Stimulated activated naive CD8-positive, alpha-beta T cell treated with anti-CD3 and anti-CD28 coated beads, Interleukin-15, amount 100 ng/mL, for 72 hours (primary cell): ENCODE measurements around the gene SLC22A2.

Source experiments
- ATAC-seq: fragments of 150-1000 bp; cut with Tn5 transposase; 2 replicates; pipeline ENCODE4 v1.10.0; 2021; ENCODE audit warnings: mild to moderate bottlenecking, moderate library complexity
- DNase-seq, 2 donors: peaks; one replicate each; pipeline ENCODE4 v3.0.0; 2021 to 2022
- H3K27ac Mint-ChIP-seq, 2 donors: one replicate each; pipeline ENCODE4 v1.8.0; 2022; ENCODE audit warnings: mild to moderate bottlenecking in 2 of 2, mixed read lengths in 2 of 2, moderate library complexity in 2 of 2
- H3K27me3 Mint-ChIP-seq: one replicate; pipeline ENCODE4 v1.8.0; 2022; ENCODE audit warnings: mixed read lengths
- H3K4me1 Mint-ChIP-seq: one replicate; pipeline ENCODE4 v1.8.0; 2022; ENCODE audit warnings: mild to moderate bottlenecking, mixed read lengths
- H3K4me3 Mint-ChIP-seq, 2 donors: one replicate each; pipeline ENCODE4 v1.8.0; 2022; ENCODE audit warnings: mild to moderate bottlenecking in 2 of 2, mixed read lengths in 2 of 2, moderate library complexity in 1 of 2
- H3K9me3 Mint-ChIP-seq, 2 donors: one replicate each; pipeline ENCODE4 v1.8.0; 2022; ENCODE audit warnings: mixed read lengths in 2 of 2

Gene SLC22A2

DNA sequence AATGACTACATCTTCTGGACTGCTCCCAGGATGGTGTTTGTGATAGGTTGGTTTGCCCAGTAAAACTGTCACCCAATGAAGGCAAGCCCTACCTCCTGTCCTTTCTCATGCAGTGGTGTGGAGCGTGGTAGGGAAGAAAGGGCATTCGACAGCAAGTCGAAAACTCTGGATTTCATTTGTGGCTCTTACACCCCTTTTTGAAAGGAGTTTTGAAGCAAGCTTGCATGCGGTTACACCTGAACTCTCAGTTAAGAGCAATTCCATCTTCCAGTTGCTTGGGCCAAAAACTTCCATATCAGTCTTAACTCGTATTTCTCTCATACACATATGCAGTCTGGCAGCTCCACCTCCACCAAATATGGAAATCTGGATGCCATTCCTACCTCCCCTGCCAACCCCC lies 19.7 kb upstream of the SLC22A2 start:
- Mint-ChIP-seq H3K9me3 (no peaks in the 10 kb centered on the region), H3K4me1 (no peaks in the 10 kb centered on the region), H3K27ac (peak overlapping the region in 1 of 2 donors; percentile 28), H3K4me3 (no peak overlapping the region), H3K27me3 (peaks cover 16% of the 10 kb centered on the region)
- ATAC-seq = no peak
- no peak for DNase-seq

DNA sequence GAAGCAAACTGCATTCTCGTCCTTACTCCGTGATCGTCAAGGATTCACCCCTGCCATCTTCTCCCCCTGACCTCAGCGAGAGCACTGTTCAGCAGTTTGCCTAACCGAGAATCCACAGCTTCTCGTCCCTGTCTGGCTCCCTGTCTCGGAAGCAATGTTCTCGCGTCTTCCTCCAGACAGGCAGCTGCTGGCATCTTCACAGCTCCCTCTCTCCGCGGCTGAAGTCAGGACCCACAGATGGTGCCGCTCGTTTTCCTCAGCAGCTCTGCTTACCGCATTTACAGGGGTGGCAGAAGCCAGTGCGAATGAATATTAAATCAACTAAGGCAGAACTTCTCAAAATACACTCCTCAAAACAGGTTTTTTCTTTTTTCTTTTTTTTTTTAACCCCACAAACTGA lies 18.9 kb upstream of the SLC22A2 start:
- Mint-ChIP-seq H3K9me3 (no peaks in the 10 kb centered on the region), H3K4me3 (no peak overlapping the region), H3K4me1 (no peaks in the 10 kb centered on the region), H3K27me3 (peaks cover 11% of the 10 kb centered on the region), H3K27ac (no peak overlapping the region)
- no peak for ATAC-seq
- DNase-seq = no peak

DNA sequence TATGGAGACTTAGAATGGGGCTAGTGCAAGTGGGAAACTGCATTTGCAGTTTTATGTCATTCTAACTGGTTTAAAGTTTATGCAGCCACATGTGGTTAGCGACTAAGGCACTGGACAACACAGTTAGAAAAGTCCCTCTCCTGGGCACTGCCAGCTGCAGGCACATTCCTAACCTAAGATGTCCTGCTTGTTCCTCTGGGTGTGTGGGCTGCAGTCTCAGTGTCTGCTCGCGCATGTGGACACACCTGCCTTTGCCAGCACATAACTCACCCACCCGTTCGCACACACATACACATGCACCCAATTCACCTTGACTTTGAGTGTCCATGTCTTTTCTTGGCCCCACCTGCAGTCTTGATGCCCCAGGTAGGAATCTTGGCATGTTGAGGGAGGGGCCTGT lies 18.5 kb upstream of the SLC22A2 start:
- no peaks in the 10 kb centered on the region for H3K4me1 Mint-ChIP-seq
- peaks cover 12% of the 10 kb centered on the region for H3K27me3 Mint-ChIP-seq
- H3K9me3 Mint-ChIP-seq = no peaks in the 10 kb centered on the region
- DNase-seq (no peak), ATAC-seq (no peak)
- no peak overlapping the region for H3K4me3 Mint-ChIP-seq
- no peak overlapping the region for H3K27ac Mint-ChIP-seq

DNA sequence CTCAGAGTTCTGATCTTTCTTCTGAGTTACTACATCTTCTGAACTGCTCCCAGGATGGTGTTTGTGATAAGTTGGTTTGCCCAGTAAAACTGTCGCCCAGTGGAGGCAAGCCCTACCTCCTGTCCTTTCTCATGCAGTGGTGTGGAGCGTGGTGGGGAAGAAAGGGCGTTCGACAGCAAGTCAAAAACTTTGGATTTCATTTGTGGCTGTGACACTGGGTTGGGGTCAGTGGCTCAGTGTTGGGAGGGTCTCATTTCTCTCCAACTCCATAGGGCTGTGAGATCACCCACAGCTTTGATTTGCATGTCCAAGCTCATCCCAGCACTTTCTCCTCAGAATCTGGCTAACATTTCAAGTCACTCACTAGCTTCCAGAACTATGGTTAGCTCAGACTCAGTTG lies 17.5 kb upstream of the SLC22A2 start:
- peaks cover 22% of the 10 kb centered on the region for H3K27me3 Mint-ChIP-seq
- no peak overlapping the region for H3K27ac Mint-ChIP-seq
- no peak overlapping the region for H3K4me3 Mint-ChIP-seq
- DNase-seq = no peak
- no peaks in the 10 kb centered on the region for H3K4me1 Mint-ChIP-seq
- no peak for ATAC-seq
- no peaks in the 10 kb centered on the region for H3K9me3 Mint-ChIP-seq

DNA sequence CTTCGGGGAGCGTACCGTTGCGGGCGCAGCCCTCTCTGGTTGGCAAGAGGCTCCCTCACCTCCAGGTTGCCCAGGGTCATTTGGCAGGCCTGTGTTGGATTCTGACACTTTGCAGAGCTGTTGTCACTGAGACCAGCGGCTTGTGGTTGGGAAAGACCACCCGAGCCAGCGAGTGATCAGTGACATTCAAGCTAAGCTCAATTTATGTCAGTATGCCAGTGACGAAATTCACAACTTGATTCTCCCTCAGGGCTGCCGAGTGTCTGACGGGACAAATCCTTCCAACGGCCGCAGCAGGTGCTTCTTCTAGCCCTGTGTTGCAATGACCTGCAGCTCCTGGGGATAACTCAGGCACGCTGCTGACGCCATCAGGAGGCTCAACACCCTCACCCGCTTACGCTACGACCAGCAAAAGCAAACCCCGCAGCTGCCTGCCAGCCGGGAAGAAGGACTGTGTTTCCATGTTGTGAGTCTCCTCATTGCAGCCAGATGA lies 16.9 kb upstream of the SLC22A2 start:
- no peak for ATAC-seq
- Mint-ChIP-seq H3K27me3 (peaks cover 24% of the 10 kb centered on the region), H3K4me1 (no peaks in the 10 kb centered on the region), H3K9me3 (no peaks in the 10 kb centered on the region), H3K27ac (no peak overlapping the region), H3K4me3 (no peak overlapping the region)
- DNase-seq = no peak

DNA sequence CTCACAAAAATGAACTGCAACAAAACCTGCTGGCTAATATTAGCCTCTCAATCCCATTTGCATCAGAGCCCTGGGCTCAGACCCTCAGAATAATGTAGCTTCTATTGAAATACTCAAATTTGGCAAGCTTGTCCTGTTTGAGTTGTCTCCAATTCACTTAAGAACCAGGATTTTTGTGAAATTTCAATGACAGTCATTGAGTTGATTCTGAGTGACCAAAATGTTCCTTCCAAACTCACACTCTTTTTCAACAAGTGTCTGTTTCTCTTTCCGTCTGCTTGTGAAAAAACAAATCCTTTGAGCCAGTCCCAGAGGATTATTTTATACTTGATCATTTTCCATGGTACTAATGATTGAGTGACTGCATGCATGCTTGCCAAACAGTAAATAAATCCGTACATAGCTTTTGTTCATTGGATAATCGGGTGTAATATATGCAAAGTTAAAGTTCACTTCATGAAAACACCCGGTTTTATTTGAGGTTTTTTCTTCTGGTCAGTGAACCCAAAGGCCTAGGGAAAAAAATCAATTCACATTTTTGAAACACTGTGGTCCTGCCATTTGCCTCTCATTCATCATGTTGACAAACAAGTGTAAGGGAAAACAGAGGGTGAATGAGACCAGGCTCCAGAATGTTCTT lies 16.4 kb upstream of the SLC22A2 start:
- H3K4me1 Mint-ChIP-seq = no peaks in the 10 kb centered on the region
- no peak overlapping the region for H3K4me3 Mint-ChIP-seq
- H3K9me3 Mint-ChIP-seq = no peaks in the 10 kb centered on the region
- DNase-seq (no peak), ATAC-seq (no peak)
- H3K27ac Mint-ChIP-seq = no peak overlapping the region
- peaks cover 24% of the 10 kb centered on the region for H3K27me3 Mint-ChIP-seq

DNA sequence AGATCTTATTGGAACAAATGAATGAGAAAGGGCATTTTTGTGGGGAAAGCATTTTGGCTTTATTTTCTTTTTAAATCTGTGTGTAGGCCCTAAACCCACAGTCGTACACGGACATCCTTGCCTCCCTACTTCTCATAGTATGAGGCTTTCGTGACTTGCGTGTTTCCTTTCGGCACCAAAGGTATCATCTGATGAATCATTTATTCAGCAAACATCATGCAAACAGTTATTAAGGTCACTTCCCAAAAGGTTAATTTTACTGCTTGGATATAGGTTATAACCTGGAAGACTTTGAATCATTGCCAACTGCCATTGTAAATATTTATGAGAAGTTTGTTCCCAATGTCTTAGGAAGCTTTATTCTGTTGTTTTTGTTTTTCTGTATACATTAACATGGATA lies 15.1 kb upstream of the SLC22A2 start:
- H3K4me3 Mint-ChIP-seq = no peak overlapping the region

DNA sequence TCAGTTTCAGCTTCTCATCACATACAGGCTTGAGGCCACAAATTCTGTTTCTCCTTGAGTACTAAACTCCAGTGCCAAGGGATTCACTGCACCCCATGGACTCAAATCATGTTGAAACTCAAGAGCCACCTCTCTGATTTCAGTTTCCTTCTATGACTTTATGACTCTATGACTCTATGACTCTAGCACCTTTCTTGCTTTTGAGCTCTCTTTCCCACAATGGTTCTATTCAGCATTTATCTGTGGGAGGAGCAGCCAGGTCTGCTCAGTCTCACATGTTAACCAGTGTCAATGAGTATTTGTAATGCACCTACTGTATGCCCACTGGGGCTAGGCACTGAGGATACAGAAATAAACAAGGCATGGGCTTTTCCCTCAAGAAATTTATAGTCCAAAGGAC lies 14.6 kb upstream of the SLC22A2 start:
- H3K4me3 Mint-ChIP-seq = no peak overlapping the region
- no peak overlapping the region for H3K27ac Mint-ChIP-seq
- no peaks in the 10 kb centered on the region for H3K9me3 Mint-ChIP-seq
- no peak for ATAC-seq
- H3K4me1 Mint-ChIP-seq = no peaks in the 10 kb centered on the region
- H3K27me3 Mint-ChIP-seq = peaks cover 25% of the 10 kb centered on the region
- no peak for DNase-seq

More for the DNA sequence above, 15.1 kb upstream of the SLC22A2 start:
- Mint-ChIP-seq H3K4me1 (no peaks in the 10 kb centered on the region), H3K27me3 (peaks cover 24% of the 10 kb centered on the region), H3K9me3 (no peaks in the 10 kb centered on the region), H3K27ac (no peak overlapping the region)
- ATAC-seq (no peak), DNase-seq (no peak)

DNA sequence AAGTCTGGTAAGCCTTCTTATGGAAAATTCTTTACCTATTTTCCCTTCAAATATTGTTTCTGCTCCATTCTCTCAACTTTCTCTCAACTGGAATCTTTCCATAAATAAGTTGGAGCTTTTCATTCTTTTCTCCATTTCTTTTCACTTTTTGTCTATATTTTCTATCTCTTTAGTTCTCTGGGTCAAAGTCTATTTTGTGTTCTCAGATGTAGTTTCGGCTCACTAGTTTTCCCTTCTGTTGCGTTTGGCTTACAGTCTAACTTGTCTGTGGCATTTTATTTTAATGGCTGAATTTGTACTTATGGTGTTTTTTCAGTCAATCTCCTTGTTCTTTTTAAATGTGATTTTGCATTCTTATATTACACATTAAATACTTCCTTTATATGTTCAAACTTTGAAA lies 14.1 kb upstream of the SLC22A2 start:
- H3K9me3 Mint-ChIP-seq = no peaks in the 10 kb centered on the region

DNA sequence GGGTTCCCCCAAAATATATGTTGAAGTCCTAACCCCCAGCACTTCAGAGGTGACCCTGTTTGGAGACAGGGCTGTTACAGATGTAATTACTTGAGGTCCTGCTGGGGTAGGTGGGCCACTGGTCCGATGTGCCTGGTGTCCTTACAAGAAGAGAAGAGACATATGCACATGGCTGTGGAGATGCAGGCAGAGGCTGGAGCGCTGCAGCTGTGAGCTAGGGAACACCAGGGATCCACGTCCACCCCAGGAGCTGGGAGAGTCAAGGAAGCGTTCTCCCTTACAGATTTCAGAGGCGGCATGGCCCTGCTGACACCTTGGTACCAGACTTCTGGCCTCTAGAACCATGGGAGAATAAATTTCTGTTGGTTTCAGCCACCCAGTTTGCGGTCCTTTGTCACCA lies 11.7 kb upstream of the SLC22A2 start:
- DNase-seq (no peak), ATAC-seq (no peak)
- no peak overlapping the region for H3K4me3 Mint-ChIP-seq
- H3K9me3 Mint-ChIP-seq = no peaks in the 10 kb centered on the region
- peaks cover 26% of the 10 kb centered on the region for H3K27me3 Mint-ChIP-seq
- H3K27ac Mint-ChIP-seq = no peak overlapping the region
- H3K4me1 Mint-ChIP-seq = peaks cover 8% of the 10 kb centered on the region

More for the DNA sequence above, 14.1 kb upstream of the SLC22A2 start:
- Mint-ChIP-seq H3K4me3 (no peak overlapping the region), H3K4me1 (no peaks in the 10 kb centered on the region), H3K27me3 (peaks cover 27% of the 10 kb centered on the region), H3K27ac (no peak overlapping the region)
- ATAC-seq (no peak), DNase-seq (no peak)

DNA sequence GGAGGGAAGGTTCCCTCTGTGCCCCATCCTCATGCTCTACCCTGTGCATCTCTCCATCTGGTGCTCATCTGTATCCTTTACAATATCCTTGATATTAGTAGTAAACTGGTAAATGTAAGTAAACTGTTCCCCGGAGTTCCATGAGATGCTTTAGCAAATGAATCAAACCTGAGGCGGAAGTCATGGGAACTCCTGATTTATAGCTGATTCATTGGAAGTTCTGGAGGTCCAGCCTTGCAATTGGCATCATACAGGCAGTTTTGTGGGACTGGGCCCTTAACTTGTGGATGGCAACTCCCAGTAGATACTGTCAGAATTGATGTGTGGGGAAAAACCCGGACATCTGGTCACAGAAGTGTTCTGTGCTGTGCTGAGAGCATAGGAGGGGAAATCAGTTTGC lies 11.2 kb upstream of the SLC22A2 start:
- DNase-seq (no peak), ATAC-seq (no peak)
- H3K4me1 Mint-ChIP-seq = peaks cover 8% of the 10 kb centered on the region
- no peak overlapping the region for H3K27ac Mint-ChIP-seq
- H3K27me3 Mint-ChIP-seq = peaks cover 31% of the 10 kb centered on the region
- no peaks in the 10 kb centered on the region for H3K9me3 Mint-ChIP-seq
- no peak overlapping the region for H3K4me3 Mint-ChIP-seq

DNA sequence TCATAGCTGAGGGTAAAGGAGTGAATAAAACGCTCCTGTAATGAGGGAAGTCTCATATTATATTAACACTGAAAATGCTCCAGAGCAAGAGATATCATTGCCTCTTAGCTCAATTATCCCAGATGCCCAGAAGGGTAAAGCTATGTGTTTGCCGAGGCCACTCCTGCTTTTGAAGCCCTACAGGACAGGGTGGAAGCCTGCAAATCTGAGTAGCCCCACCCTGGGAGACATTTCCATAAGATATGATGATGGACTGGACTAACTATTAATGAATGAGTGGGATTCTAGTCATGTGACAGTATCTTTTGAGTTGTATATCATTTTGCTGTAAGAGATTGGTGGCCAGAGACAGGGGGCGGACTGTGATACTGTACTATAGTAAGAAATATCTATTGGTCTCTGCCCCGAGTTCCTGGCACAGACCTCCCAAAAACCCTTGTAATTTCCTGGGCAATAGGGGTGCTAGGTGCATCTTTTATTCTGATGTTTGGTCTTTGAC lies 10.5 kb upstream of the SLC22A2 start:
- H3K27me3 Mint-ChIP-seq = peaks cover 32% of the 10 kb centered on the region
- no peak overlapping the region for H3K27ac Mint-ChIP-seq
- no peaks in the 10 kb centered on the region for H3K9me3 Mint-ChIP-seq
- peaks cover 8% of the 10 kb centered on the region for H3K4me1 Mint-ChIP-seq
- ATAC-seq (no peak), DNase-seq (no peak)
- no peak overlapping the region for H3K4me3 Mint-ChIP-seq

DNA sequence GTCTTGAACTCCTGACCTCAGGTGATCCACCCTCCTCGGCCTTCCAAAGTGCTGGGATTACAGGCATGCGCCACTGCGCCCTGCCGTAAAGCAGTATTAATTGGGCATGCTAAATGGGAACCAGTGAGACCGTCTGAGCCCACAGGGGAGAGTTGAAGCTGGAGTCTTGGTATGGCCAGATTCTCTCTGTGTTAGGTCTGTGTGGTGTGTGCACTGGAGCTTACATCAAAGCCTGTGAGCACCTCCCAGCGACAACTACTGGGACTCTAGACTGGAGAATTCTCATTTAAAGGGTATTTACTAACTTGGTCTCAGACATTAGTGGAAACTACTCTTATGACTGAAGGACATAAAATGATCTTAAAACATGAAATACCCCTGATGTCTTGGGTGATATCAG lies 8.5 kb upstream of the SLC22A2 start:
- H3K27me3 Mint-ChIP-seq = peaks cover 38% of the 10 kb centered on the region
- no peak for DNase-seq
- ATAC-seq = no peak
- peaks cover 8% of the 10 kb centered on the region for H3K4me1 Mint-ChIP-seq
- no peaks in the 10 kb centered on the region for H3K9me3 Mint-ChIP-seq
- H3K4me3 Mint-ChIP-seq = no peak overlapping the region
- H3K27ac Mint-ChIP-seq = no peak overlapping the region

DNA sequence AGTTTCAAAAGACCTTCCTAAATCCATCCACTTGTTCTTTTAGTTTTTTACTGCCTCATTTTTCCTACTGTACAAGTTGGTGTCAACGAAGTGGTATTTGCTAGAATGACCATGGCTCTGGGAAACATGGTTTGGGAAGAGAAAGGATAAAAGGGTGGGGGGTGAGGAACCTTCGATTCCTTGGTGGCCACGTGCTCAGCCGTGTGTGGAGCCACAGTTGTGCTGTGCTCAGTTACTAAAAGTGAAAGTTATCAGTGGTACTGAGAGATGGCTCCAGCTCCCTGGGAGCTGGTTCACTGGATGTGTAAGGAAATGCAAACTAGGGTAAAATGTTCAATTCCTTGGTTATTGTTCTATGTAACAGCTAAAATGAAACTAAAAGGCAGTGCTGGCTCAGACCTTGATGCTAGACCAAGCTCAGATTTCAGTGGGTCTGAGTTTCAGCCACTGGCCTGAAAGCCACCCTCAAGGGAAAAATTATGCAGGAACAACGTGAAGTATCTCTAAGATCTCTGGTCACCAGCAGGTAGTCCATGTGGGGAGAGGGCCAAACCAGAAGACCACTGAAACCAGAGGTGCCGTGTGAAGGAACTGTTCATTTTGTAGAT lies 7.4 kb upstream of the SLC22A2 start:
- H3K4me1 Mint-ChIP-seq = peaks cover 8% of the 10 kb centered on the region

DNA sequence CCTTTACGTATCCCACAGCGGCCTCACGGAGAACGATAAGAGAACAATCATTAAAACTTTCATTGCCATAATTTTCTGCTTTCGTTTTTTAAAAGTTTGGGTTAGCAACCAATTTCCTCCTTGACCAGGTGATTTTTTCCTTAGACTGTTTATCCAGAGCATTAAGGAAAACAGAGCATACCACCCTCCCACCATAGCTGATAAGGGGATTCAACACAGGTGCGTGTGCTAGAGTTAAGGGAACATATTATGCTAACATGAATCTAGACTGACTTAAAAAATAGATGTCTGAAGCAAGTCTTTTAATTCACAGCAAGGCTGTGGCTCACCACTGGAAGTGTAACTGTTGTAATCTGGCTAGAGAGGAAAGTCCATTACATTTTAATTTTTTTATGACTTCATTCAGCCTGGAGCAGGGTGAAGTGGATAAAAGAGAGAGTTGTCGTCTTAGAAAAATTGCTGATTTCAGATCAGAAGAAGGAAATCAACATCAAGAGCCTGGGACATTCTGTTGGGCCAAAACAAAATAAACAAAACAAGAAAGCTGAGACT lies 5.5 kb upstream of the SLC22A2 start:
- H3K4me1 Mint-ChIP-seq = peaks cover 8% of the 10 kb centered on the region
- no peak for ATAC-seq
- no peak for DNase-seq
- peaks cover 43% of the 10 kb centered on the region for H3K27me3 Mint-ChIP-seq
- no peak overlapping the region for H3K27ac Mint-ChIP-seq
- H3K4me3 Mint-ChIP-seq = no peak overlapping the region
- no peaks in the 10 kb centered on the region for H3K9me3 Mint-ChIP-seq

More for the DNA sequence above, 7.4 kb upstream of the SLC22A2 start:
- DNase-seq (no peak), ATAC-seq (peak; percentile 45)
- H3K9me3 Mint-ChIP-seq = no peaks in the 10 kb centered on the region
- H3K27ac Mint-ChIP-seq = no peak overlapping the region
- no peak overlapping the region for H3K4me3 Mint-ChIP-seq
- peaks cover 27% of the 10 kb centered on the region for H3K27me3 Mint-ChIP-seq

DNA sequence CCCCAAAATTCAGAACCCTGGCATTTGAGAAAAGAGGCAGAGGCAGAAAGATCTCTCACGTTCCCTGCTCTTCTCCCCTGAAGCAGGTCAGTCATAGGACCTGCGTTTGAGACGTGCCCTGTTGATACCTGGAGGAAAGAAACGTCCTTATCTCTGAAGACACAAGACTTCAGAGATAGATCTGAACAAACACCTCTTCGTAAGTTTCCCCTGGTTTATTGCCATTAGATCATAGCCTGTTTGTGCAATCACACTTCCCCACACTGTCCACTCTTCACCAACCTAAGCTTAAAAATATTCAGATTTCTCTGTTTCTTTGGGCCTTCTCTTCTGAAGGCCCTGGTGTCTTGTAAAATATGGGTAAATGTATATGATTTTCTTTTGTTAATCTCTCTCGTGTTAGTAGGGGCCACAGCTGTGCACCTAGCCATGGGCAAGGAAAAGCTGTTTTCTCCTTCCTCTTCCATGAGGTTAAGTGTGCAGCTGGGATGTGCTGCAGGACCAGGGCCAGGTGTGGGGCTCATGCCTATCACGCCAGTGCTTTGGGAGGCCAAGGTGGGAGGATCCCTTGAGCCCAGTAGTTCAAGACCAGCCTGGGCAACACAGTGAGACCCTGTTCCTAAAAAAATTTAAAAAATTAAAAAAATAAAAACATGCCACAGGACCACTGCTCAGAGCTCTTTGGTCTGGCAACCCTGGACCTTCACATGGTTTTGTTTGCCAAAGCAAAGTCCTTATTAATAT lies 4.7 kb upstream of the SLC22A2 start:
- peaks cover 8% of the 10 kb centered on the region for H3K4me1 Mint-ChIP-seq
- DNase-seq (no peak), ATAC-seq (no peak)
- H3K4me3 Mint-ChIP-seq = no peak overlapping the region
- peaks cover 48% of the 10 kb centered on the region for H3K27me3 Mint-ChIP-seq
- H3K27ac Mint-ChIP-seq = no peak overlapping the region
- H3K9me3 Mint-ChIP-seq = no peaks in the 10 kb centered on the region
